Dermis lymphatic vessel endothelial cell (primary cell): Measurements from ENCODE around the gene PLVAP. TPM values are rescaled to one million over a fixed set of nuclear protein-coding genes. Genes with fewer than 3 reads are reported as not detected.

ENCODE experiments used
- total RNA-seq: library from RNA; depleted of rRNA; stranded (reverse); fragments of >200 nt; gene quantifications from 2 replicates; pipeline ENCODE4 v1.2.1, GENCODE V29; 2014

Gene PLVAP, protein sequence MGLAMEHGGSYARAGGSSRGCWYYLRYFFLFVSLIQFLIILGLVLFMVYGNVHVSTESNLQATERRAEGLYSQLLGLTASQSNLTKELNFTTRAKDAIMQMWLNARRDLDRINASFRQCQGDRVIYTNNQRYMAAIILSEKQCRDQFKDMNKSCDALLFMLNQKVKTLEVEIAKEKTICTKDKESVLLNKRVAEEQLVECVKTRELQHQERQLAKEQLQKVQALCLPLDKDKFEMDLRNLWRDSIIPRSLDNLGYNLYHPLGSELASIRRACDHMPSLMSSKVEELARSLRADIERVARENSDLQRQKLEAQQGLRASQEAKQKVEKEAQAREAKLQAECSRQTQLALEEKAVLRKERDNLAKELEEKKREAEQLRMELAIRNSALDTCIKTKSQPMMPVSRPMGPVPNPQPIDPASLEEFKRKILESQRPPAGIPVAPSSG
- total RNA-seq: 15.4 and 63.3 TPM in 2 replicates

DNA sequence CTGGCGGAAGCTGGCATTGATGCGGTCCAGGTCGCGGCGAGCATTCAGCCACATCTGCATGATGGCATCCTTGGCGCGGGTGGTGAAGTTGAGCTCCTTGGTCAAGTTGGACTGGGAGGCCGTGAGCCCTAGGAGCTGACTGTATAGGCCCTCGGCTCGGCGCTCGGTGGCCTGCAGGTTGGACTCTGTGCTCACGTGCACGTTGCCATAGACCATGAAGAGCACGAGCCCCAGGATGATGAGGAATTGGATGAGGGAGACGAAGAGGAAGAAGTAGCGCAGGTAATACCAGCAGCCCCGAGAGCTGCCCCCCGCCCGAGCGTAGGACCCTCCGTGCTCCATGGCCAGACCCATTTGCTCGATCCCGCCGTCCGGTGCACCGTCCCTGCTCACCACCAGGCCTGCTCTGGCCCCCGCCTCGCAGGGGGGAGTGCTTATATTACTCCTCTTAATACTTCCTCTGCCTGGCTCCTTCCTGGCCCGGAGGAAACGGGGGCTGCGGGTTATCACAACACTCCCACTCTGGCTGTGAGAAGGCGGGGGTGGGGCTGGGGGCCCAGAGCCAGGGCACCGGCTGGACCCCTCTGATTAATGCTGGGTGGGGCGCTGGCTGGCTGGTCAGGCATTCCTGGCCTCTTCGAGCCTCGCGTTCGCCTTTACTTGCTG is at the start of gene PLVAP:
Gene PLVAP, minus strand, starts transcription at position 408 of the 666 bp plus-strand sequence. Its CDS starts 54 bp downstream, at position 354.

DNA sequence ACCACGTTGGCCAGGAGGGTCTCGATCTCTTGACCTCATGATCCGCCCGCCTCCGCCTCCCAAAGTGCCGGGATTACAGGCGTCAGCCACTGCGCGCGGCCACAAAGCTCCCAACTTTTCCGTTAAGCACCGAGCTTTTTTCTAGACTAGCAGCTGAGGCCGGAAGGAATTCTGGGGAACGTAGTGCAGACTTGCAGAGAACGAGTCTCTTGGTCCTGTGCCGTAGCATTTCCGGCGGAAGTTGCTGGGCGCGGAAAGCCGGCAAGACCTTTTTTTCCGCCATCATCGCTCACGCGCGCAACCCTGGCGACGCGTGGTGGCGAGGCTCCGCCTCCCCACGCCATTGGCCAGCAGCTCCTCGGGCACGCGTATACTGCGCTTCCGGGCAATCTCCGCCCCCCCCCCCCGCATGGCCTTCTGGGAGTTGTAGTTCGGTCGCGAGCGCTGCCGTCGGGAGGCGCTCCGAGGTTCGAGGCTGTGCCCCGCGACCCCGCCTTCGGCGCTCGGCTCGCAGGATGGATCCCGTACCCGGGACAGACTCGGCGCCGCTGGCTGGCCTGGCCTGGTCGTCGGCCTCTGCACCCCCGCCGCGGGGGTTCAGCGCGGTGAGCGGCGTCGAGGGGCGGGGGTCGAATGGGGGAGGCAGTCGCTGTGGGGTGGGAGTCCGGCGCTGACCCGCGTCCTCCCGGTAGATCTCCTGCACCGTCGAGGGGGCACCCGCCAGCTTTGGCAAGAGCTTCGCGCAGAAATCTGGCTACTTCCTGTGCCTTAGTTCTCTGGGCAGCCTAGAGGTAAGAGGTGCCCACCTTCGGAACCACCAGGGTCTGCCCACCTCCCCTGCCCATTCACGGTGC is 42.7 kb upstream of the PLVAP start, which contains the start of gene MVB12A:
Gene MVB12A, plus strand, starts transcription at position 427 of the 854 bp plus-strand sequence. Its CDS starts 89 bp downstream, at position 516.

DNA sequence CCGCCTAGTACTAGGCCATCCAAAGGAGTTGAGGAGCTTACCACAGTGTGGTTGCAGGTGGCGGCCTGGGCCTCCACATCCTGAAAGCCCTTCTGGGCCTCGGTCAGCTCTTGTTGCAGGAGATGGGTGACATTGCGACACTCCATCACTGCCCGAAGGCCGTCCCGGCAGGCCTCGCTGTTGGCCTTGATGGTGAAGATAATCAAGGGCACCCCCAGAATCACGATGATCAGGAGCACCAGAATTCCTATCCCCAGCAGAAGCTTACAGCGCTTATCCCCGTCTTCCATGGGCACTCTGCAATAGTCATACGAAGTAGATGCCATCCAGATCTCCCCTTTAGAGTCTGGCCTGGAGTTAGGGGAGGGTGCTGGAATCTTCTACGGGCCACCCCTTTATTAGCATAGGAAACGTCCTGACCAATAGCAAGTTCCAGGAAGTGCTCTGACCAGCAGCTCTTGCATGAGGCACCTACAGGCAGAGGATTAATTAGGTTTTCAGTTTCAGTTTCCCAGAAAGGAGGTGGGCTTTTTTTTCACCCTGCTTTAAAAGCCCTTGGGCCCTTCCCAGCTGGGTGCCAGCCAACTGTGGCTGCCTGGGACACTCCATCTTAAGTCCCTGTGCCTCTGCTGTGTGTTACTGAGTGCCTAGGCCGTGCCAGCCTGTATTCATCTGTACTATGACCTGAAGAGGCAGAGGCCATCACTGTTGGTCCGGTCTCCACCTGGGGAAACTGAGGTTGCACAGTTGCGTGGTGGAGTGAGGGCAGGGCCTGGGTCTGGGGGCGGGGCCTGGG is 28.3 kb upstream of the PLVAP start, which contains the start of gene BST2:
Gene BST2, minus strand, starts transcription at position 381 of the 796 bp plus-strand sequence. Its CDS starts 55 bp downstream, at position 326.

DNA sequence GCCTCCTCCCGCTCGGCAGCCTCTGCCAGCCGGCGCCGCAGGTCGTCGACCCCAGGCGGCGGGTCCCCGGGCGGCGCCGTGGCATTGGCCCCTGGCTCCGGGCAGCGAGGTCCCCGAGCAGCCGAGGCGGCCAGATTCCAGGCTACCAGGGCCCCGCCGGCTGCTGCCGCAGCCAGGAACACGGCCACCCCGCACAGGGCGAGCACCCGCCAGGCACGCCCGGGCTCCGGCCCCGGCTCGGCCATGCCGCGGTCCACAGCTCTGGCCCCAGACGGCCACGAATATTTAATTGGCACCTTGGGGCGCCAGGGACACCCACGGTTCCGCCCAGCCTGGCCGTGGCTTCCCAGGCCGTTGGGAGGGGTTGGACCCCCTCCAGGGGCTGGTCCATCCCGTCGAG is 16.8 kb upstream of the PLVAP start, which contains the start of gene CCDC194:
Gene CCDC194, minus strand, starts transcription at position 283 of the 400 bp plus-strand sequence. Its CDS starts 38 bp downstream, at position 245.

DNA sequence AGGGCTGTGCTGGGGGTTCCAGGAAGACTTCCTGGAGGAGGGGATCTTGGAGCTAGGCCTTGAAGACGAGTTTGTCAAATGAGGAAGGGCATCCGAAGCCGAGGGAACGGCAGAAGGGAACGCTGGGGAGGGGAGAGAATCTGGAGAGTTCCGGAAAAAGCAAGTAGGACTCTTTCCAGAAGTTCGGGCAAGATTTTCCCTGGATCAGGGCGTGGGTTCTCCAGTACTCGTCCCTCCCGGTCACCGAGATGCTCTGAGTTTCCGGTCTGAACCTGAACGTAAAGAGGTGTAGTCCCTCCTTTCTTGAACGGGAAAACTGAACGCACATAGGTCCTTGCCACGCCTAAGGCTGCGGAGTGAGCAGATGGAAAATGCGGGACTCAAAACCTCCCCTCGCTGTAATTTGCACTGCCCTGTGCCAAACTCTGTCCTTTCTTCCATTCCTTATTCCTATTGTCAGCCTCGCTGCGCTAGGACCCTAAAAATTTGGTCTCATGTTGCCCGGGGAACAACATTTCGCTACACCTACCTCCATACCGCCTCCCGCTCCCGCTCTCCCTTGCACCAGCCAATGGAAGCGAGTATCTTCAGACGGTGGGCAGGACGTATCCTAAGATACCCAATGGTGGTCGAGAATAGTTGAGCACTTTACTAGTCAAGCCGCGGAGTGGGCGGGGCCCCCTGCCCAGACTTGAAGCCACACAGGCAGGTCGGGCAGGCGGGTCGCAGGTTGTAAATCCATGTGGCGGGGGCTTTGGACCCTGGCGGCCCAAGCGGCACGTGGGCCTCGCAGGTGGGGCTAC is 40.1 kb downstream of the PLVAP start, which contains the start of gene GTPBP3:
Gene GTPBP3, plus strand, starts transcription at position 682 of the 803 bp plus-strand sequence. Its CDS starts 59 bp downstream, at position 741.

DNA sequence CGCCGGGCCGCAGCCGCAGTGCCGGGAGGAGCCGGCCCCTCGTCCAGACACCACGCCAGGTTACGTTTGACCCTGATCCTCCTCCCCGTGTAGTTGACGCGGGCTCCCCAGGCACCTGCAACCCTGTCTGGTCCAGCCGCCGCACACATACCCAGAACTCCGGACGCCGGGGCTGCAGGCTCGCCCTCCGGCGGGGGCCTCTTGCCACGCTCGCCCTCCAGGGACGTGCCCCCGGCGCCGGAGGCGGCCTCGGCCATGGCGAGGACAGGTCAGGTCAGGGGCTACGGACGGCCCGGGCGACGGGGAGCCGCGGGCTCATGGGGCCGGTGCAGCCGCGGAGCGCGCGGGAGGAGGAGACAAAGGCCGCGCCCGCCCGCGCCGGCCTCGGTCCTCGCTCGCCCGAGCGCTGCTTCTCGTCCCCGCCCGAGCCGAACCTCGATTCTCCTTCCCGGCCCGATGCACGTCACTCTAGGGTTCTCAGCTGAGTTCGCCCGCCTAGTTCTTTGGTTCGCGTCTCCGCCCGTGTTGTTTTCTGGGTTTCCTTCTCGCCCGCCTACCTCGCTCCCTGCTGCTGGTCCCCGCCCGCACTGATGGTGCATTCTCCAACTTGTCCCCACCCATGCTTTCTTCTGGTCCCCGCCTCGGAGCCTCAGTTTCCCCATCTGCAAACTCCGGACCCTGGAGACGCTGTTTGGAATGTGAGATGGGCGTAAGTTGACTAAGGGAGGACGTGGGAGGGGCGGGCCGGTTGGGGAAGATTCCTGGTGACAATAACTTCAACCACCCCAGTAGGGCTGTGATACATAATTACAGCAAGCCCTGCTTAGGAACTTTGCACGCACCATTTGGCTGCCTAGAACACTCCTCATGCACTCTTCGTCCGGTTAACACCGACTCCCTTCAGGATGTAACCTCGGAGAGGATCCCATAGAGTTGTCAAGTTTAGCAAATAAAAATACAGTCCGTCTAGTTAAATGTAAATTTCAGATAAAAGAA is 42.4 kb downstream of the PLVAP start, which contains the start of gene ANO8:
Gene ANO8, minus strand, starts transcription at position 442 of the 996 bp plus-strand sequence. Its CDS starts 185 bp downstream, at position 257.

DNA sequence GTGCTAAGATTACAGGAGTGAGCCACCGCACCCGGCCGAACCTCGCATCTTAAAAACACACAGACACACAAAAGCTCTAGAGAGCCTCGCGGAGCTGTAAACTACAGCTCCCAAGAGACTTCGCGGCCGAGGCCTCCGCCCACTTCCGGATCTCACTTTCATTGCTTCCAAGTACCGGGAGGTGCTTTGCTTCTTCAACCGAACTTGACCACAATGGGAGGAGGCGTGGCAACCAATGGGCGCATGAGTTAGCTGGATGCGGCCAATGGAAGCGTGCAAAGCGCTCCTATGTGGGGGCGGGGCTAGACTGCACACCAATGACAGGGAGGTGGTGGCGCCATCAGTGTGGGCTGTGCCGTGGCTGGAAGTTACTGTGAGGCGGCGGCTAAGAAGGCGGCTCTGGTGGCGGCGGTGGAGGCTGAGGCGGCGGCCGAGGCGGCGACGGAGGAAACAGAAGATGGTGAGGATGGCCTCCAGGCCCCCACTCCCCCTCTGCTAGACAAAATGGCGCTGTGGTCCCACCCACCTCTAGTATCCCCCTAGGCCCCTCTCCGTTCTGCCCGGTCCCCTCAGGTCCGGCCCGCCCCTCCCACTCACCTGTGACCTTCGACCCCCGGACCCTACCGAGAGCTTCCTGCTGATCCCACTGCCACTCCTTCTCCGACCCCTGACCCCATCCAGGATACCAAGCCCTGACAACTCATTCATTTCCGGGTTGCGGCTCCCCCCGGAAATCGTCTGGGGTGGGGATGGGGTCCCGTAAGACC is 67.8 kb downstream of the PLVAP start, which contains the start of gene DDA1:
Gene DDA1, plus strand, starts transcription at position 366 of the 767 bp plus-strand sequence. Its CDS starts 92 bp downstream, at position 458.

DNA sequence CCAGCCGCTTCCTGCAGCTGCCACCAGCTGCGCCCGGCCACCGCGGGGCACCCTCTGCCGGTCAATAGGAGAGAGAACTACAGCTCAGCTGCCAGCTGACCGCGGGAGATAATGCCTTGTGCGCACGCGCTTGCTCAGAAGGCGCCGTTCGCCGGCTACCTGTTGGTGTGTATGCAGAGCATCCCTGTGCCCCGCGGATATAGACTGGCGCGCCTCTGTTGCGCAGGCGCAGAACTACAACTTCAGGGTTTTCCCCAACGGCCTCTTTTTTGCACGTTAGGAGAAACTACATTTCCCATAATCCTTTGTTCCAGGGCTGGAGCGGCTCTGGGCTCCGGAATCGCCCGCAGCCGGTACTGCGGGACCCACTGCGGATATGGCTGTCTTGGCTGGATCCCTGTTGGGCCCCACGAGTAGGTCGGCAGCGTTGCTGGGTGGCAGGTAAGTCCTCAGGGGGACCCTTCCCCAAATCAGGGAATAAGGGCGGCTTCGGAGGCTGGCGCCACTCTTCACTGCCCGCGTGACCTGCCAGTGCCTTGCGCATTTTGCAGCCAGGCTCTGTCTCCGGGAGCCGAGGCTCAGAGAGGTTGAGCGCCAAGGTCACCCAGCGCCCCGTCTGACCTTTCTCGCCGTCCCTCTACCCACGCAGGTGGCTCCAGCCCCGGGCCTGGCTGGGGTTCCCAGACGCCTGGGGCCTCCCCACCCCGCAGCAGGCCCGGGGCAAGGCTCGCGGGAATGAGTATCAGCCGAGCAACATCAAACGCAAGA is 71.4 kb downstream of the PLVAP start, which contains the start of gene MRPL34:
Gene MRPL34, plus strand, starts transcription at position 356 of the 768 bp plus-strand sequence. Its CDS starts 21 bp downstream, at position 377.

DNA sequence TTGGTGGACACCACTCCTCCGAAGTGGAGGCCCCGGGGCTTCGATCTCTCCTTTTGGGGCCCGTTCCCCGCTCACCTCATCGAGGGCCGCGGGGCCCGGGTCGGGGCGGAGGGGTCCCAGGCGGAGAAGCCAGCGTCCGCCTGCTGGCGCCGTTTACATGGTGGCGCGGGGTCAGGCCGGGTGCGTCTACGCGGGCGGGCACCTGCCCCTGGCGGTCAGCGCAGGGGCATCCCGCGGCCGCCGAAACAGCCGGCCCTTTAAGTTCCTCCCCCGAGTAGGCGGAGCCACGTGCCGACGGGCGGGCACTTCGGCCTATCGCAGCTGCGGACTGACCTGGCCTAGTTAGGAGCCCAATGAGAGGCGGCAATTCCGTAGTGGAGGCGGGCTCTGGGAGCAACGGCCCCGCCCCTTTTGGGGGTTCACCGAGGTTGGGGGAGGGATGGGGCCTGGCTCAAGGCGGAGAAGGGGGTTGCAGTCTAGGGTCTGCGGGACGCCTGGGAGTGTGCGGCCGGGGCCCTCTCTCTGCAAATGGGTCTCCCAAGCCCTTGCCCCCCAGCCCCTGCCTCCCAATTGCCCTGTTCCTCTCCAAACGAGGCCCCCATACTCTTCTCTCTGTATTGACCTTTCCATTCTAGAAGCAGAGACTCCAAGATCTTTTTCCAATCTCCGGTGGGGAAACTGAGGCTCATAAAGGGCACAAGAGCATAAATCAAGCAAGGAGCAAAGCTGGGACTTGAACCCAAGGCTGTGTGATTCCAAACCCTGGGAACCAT is 73.8 kb downstream of the PLVAP start, which contains the start of gene ABHD8:
Gene ABHD8, minus strand, starts transcription at position 259 of the 773 bp plus-strand sequence. CDS start 1,809 bp downstream, outside the sequence.

Other genes starting within 250 kb of the PLVAP start
- 14.0 and 15.2 TPM in 2 replicates for gene USE1, start 162.0 kb downstream of the PLVAP start, total RNA-seq
- gene OCEL1, start 151.1 kb downstream of the PLVAP start, total RNA-seq: 3.5 and 7.2 TPM in 2 replicates
- 26.0 and 27.7 TPM in 2 replicates for gene NR2F6, start 131.4 kb downstream of the PLVAP start, total RNA-seq
- 33.1 and 37.3 TPM in 2 replicates for gene USHBP1, start 112.6 kb downstream of the PLVAP start, total RNA-seq
- gene BABAM1, start 109.9 kb downstream of the PLVAP start, total RNA-seq: 57.4 and 70.9 TPM in 2 replicates
- 0.33 and 0.43 TPM in 2 replicates for gene ANKLE1, start 95.4 kb downstream of the PLVAP start, total RNA-seq
- 4.7 and 7.6 TPM in 2 replicates for gene ABHD8, start 73.9 kb downstream of the PLVAP start, total RNA-seq
- 34.4 and 37.2 TPM in 2 replicates for gene MRPL34, start 71.5 kb downstream of the PLVAP start, total RNA-seq
- gene DDA1, start 67.8 kb downstream of the PLVAP start, total RNA-seq: 19.7 and 26.3 TPM in 2 replicates
- 2.2 TPM in 2 replicates for gene ANO8, start 42.5 kb downstream of the PLVAP start, total RNA-seq
- gene GTPBP3, start 39.8 kb downstream of the PLVAP start, total RNA-seq: 6.4 and 8.7 TPM in 2 replicates
- gene CCDC194, start 16.9 kb upstream of the PLVAP start, total RNA-seq: not detected in 2 replicates
- 0.34 and 0.43 TPM in 2 replicates for gene BST2, start 28.3 kb upstream of the PLVAP start, total RNA-seq
- gene MVB12A, start 42.7 kb upstream of the PLVAP start, total RNA-seq: 32.3 and 37.5 TPM in 2 replicates
- 0.09 TPM in 1 of 2 replicates, not detected in the other for gene TMEM221, start 71.3 kb upstream of the PLVAP start, total RNA-seq
- not detected in 2 replicates for gene NXNL1, start 83.6 kb upstream of the PLVAP start, total RNA-seq
- gene SLC27A1, start 93.2 kb upstream of the PLVAP start, total RNA-seq: 18.3 and 23.0 TPM in 2 replicates
- 38.8 and 40.9 TPM in 2 replicates for gene PGLS, start 134.3 kb upstream of the PLVAP start, total RNA-seq
- 31.7 and 37.9 TPM in 2 replicates for gene COLGALT1, start 178.3 kb upstream of the PLVAP start, total RNA-seq